Caki2 (cell line): ENCODE data around the gene HELQ. TPM values are rescaled to one million over a fixed set of nuclear protein-coding genes. Genes with fewer than 3 reads are reported as not detected.
"Not testable (repeated sequence)": the region's sequence is repeated elsewhere in the genome, so short reads cannot be mapped to it uniquely, and the experiment has no call there.

Source experiments
- DNase-seq: peaks from one replicate; pipeline ENCODE4 v3.0.0-alpha.2; 2015; ENCODE audit warnings: low read depth
- in situ Hi-C: cut with HindIII; loops from 2 replicates; pipeline ENCODE4 v1.10.0; 2016; ENCODE audit warnings: low sequenced_read_pairs, low pct_unique_long_range_greater_than_20kb, mixed read lengths
- total RNA-seq: library from RNA; depleted of rRNA; stranded (reverse); fragments of >200 nt; shearing (Covaris generic); gene quantifications from 2 replicates; pipeline ENCODE4 v1.2.3, GENCODE V29; 2014; ENCODE audit warnings: low replicate concordance

Gene HELQ
- total RNA-seq, 1 experiment from 2014 or later, result 6.5 TPM

DNA sequence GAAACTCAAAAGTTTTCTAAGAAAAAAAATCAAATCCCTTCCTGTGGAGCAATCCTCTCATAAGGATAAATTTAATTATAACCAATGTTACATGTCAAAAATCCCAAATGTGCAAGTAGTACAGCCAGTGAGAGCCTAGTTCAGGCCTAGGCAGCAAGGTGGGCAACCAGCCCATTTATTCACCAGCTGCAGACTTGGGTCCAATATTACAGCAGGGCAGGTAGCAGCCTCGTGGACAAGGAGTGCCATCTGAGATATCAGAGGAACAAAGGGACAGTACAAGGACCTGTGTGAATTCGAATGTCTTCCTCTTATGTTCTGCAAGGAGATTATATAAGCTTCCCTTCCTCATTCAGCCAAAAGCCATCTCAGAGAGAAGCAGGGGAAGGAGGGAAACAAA, 6.6 kb downstream of the HELQ start:
- in situ Hi-C loops, result no loop called here
- DNase-seq, result no peak

GRCh38 chr4:83440899-83441298, 14.7 kb downstream of the HELQ start:
- in situ Hi-C loops, result no loop called here

GRCh38 chr4:83440148-83440814, 15.3 kb downstream of the HELQ start:
- DNase-seq, result no peak
- in situ Hi-C loops, result no loop called here

More at GRCh38 chr4:83440899-83441298, 14.7 kb downstream of the HELQ start:
- DNase-seq, result no peak

DNA sequence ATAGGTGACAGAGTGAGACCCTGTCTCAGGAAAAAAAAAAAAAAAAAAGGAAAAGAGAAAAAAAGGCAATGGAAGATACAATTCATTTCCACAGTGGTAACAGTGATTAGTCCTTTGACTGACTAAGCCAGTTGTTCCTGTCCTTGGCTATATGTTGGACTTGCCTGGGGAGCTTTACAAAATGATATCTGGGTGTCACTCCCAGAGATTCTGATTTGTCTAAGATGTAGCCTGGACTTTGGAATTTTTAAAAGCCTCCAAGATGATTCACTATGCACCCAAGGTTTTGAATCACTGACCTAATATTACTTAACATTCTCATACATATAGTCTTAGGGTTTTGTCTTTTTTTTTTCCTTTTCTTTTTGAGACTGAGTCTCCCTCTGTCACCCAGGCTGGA, 16.9 kb downstream of the HELQ start:
- no peak for DNase-seq
- in situ Hi-C loops, result no loop called here

DNA sequence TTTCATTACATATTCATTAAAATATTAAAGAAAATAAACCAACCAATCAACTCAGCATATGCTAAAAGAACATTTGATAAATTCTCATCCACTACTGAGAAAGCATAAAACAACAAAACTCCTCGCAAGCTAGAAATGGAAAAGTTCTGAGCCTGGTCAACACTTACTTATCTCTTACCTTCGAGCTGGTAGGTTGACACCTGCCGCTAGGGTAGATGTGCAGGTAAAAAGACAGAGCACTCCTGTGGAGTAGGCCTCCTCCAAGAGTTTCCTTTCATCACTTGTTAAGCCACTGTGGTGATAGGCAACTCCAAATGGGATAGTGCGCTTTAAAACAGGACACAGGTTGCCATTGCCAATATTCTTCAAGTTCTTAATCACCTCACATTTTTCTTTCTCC, 18.9 kb downstream of the HELQ start:
- DNase-seq, result no peak
- in situ Hi-C loops, result no loop called here

DNA sequence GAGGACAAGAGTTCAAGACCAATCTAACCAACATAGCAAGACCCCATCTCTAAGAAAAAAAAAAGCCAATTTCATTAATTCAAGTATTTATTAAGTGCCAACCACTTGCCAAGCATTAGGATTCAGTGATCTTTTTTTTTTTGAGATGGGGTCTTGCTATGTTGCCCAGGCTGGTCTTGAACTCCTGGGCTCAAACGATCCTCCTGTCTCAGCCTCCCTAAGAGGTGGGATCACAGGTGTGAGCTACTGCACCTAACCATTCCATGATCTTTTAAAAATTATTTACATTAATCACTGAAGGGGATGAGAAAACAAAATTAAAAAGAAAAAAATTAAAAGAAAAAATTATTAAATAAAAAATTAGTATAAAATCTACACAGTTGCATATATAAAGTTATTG, 24.4 kb downstream of the HELQ start:
- no peak for DNase-seq
- in situ Hi-C loops, result no loop called here

- in situ Hi-C loops, result no loop called here
- DNase-seq, result no peak
These were observed 37.4 kb downstream of the HELQ start for GRCh38 chr4:83418211-83418610.

- in situ Hi-C loops, result no loop called here
- no peak for DNase-seq
These were observed 38.1 kb downstream of the HELQ start for GRCh38 chr4:83417566-83417965.

DNA sequence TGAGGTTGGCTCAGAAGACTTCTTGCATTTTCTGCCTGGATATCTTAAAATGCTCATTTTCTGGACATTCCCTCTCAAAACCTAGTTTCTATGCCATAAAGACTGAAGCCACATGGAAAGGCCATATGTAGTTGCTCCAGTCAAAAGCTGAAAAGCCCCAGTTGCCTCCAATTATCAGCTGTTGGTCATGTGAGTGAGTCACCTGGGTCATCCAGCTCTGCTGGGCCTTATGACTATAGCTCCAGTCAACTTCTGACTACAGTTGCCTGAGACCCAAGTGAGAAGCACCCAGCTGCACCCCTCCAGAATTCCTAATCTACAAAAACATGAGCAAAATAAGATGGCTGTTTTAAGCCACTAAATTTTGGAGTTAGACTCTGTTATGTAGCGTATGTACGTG, 41.9 kb downstream of the HELQ start:
- in situ Hi-C loops, result no loop called here
- DNase-seq, result no peak

- no peak for DNase-seq
- in situ Hi-C loops, result no loop called here
These were observed 46.7 kb downstream of the HELQ start for GRCh38 chr4:83408908-83409307.

DNA sequence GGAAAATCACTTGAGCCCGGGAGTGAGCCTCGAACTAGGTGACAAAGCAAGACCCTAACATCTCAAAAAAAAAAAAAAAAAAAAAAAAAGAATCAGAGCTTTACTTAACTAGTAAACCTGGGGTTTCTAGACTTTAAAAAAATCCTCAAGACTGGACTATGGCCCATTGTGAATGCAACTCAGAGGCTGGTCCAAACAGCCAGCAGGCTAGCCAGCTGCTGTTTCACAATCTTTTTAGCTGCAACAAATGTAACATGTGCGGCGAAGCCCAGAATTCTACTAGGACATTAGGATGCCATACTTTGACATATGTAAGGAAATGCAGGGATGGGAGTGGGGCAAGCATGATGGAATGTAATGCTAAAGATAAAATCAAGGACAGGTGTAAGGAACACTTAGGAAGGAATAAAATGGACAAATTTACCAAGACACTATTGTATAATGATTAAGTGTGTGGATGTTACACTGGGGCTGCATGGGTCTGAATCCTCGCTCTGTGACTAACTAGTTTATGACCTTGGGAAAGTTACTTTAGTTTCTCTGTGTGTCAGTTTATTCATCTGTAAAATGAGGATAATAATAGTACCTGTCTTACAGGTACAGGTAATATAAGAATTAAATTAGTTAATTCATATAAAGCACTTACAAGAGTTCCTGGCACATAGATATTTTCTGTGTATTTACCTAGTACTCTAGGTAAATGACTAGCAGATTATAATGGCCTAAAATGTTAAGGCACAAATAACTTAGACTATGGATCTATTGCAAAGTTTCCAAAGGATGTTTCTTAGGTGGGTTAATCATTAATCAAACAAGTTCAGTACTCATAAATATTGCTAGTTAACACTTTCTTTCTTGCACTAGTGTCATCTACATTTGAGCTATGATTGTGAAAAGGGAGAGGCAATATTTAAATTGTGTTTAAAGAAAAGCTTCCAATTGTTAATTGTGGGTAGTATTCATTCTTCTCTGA, 49.5 kb downstream of the HELQ start:
- in situ Hi-C loops, result no loop called here
- DNase-seq, result no peak

DNA sequence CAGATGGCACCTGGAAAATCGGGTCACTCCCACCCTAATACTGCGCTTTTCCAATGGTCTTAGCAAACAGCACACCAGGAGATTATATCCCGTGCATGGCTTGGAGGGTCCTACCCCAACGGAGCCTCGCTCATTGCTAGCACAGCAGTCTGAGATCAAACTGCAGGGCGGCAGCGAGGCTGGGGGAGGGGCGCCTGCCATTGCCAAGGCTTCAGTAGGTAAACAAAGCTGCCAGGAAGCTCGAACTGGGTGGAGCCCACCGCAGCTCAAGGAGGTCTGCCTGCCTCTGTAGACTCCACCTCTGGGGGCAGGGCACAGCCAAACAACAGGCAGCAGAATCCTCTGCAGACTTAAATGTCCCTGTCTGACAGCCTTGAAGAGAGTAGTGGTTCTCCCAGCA, 57.5 kb downstream of the HELQ start:
- in situ Hi-C loops, DNase-seq: not testable (repeated sequence)

DNA sequence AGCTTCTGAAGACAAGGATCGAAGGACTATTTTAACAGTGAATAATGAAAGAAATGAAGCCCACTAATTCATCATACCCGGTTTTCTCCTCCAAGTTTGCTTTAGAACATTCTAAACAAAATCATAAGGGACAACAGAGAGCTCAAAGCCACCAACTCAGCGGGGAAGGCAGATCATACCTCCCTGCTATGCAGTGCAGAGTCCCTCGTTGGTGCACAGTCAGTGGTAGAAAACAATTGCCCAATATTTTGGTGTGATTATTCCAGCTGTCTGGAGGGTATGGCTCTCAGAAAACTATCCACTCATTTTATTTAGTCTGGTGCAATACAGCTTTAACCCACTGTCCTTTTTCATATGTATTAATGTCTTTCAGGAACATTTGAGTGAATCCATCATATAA, 61.7 kb downstream of the HELQ start:
- DNase-seq, result no peak
- in situ Hi-C loops, result no loop called here

GRCh38 chr4:83392562-83392961, 63.1 kb downstream of the HELQ start:
- DNase-seq, result no peak
- in situ Hi-C loops, result no loop called here

GRCh38 chr4:83390944-83391343, 64.7 kb downstream of the HELQ start:
- DNase-seq, result no peak
- in situ Hi-C loops, result no loop called here

GRCh38 chr4:83389756-83390505, 65.7 kb downstream of the HELQ start:
- no peak for DNase-seq
- in situ Hi-C loops, result no loop called here

DNA sequence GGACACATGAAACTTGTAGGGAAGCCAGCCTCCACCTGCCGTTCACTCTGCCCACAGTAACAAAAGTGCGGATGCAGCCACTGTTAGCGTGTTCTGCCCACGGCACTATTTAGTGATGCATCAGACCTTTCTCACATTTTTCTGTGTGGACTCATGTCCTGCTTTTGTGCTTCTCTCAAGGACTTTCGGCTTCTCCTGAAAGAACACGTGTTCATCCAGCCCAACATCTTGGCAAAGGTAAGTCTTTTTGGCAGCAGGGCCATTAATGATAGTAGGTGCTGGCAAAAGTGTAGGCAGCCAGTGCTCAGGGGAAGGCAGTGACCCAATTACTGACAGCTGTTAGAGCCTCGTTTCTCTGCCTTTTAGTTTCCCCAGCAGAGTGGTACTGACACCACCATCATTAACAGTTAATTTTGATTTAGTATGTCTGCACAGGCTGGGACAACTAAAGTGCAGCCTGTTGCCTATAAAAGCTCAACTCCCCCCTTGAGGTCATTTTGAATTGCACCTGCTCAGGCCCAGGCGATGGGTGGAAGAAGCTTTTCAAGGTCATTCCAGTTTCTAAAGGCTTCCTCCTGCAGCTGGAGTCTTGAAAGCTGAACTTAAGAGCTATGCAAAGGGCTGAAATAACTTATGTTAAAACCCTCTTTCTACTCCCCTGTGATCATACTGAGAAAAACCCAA, 66.4 kb downstream of the HELQ start:
- DNase-seq, result no peak
- in situ Hi-C loops, result no loop called here

DNA sequence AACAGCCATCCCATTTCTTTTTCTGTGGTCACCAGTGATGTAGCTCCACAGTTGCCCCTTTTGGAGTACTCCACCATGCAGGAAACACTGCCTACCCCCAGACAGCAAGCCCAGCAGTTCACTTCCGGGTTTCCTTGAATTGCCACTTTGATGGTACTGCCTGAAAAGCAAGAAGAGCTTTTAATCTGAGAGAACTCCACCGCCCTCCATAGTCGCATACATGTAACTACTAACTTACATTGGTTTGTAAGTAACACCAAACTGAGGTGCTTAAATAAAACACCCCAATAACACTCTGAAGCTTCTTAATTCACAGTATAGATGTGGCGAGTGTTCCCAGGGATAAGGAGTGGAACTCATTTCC, 67.3 kb downstream of the HELQ start:
- DNase-seq, result no peak
- in situ Hi-C loops, result no loop called here
